WTC11 (cell line): Measurements from ENCODE around the gene ZDHHC4. TPM values are rescaled to one million over a fixed set of nuclear protein-coding genes. Genes with fewer than 3 reads are reported as not detected.

Experiments
- ATAC-seq: fragments of 200-7000 bp; cut with Tn5 transposase; 2 replicates; pipeline ENCODE4 v1.10.0; 2021; ENCODE audit warnings: mild to moderate bottlenecking, moderate library complexity
- CTCF ChIA-PET: fragments of 300-600 bp; sonication (Branson Sonifier 250); formaldehyde crosslinking; loops from one replicate; lab custom pipeline; 2021; ENCODE audit warnings: antibody characterized with exemption; lab: Charles Lee
- POLR2A ChIA-PET: fragments of 350-600 bp; sonication (Branson Sonifier 250); formaldehyde crosslinking; loops from one replicate; lab custom pipeline; 2021; ENCODE audit warnings: antibody characterized with exemption; lab: Charles Lee
- DNase-seq: peaks from one replicate; pipeline ENCODE4 v3.0.0; 2021; ENCODE audit warnings: low spot score
- H3K27ac Mint-ChIP-seq: 2 replicates; pipeline ENCODE4 v1.8.0; 2021; ENCODE audit warnings: mixed read lengths
- H3K27me3 Mint-ChIP-seq: 2 replicates; pipeline ENCODE4 v1.8.0; 2021; ENCODE audit warnings: low read depth, mild to moderate bottlenecking, moderate library complexity, mixed read lengths
- H3K36me3 Mint-ChIP-seq: 2 replicates; pipeline ENCODE4 v1.8.0; 2021; ENCODE audit warnings: mixed read lengths
- H3K4me1 Mint-ChIP-seq: 2 replicates; pipeline ENCODE4 v1.8.0; 2022; ENCODE audit warnings: mixed read lengths
- H3K4me3 Mint-ChIP-seq: 2 replicates; pipeline ENCODE4 v1.8.0; 2021; ENCODE audit warnings: mild to moderate bottlenecking, moderate library complexity, mixed read lengths
- H3K9me3 Mint-ChIP-seq: 2 replicates; pipeline ENCODE4 v1.8.0; 2021; ENCODE audit warnings: mixed read lengths
- CREB1 ChIP-seq: sonication (generic); formaldehyde crosslinking; IDR thresholded peaks from 2 replicates; pipeline ENCODE4 v1.8.0; 2023; ENCODE audit warnings: mild to moderate bottlenecking, missing genetic modification reagents
- HMGXB4 ChIP-seq: sonication (generic); formaldehyde crosslinking; IDR thresholded peaks from 2 replicates; pipeline ENCODE4 v1.8.1; 2023; ENCODE audit warnings: mild to moderate bottlenecking, moderate library complexity, missing genetic modification reagents
- MXD4 ChIP-seq: fragments of 250-450 bp; sonication (Bioruptor Pico); IDR thresholded peaks from 2 replicates; pipeline ENCODE4 v1.8.0; 2021; ENCODE audit warnings: mild to moderate bottlenecking, moderate library complexity, borderline replicate concordance
- NFYB ChIP-seq: sonication (generic); formaldehyde crosslinking; conservative IDR thresholded peaks from 2 replicates; pipeline ENCODE4 v1.8.0; 2022; ENCODE audit warnings: low read depth, missing genetic modification reagents
- NR1H2 ChIP-seq: sonication (generic); formaldehyde crosslinking; IDR thresholded peaks from 2 replicates; pipeline ENCODE4 v1.9.0; 2021; ENCODE audit warnings: mild to moderate bottlenecking, moderate library complexity, missing genetic modification reagents
- OVOL2 ChIP-seq: fragments of 250-450 bp; sonication (Bioruptor Pico); IDR thresholded peaks from 2 replicates; pipeline ENCODE4 v1.9.0; 2021; ENCODE audit warnings: mild to moderate bottlenecking, borderline replicate concordance
- SOX15 ChIP-seq: fragments of 250-450 bp; sonication (Bioruptor Pico); IDR thresholded peaks from 2 replicates; pipeline ENCODE4 v1.9.0; 2021; ENCODE audit warnings: mild to moderate bottlenecking
- SP1 ChIP-seq: sonication (generic); formaldehyde crosslinking; conservative IDR thresholded peaks from 2 replicates; pipeline ENCODE4 v1.8.1; 2022; ENCODE audit warnings: missing genetic modification reagents
- TCF7 ChIP-seq: sonication (generic); formaldehyde crosslinking; IDR thresholded peaks from 2 replicates; pipeline ENCODE4 v1.8.0; 2022; ENCODE audit warnings: mild to moderate bottlenecking, low read depth, missing genetic modification reagents, moderate library complexity
- TEAD1 ChIP-seq: sonication (generic); formaldehyde crosslinking; IDR thresholded peaks from 2 replicates; pipeline ENCODE4 v1.8.0; 2022; ENCODE audit warnings: mild to moderate bottlenecking, missing genetic modification reagents
- TEAD4 ChIP-seq: sonication (generic); formaldehyde crosslinking; IDR thresholded peaks from 2 replicates; pipeline ENCODE4 v1.8.0; 2022; ENCODE audit warnings: mild to moderate bottlenecking, missing genetic modification reagents
- ZNF121 ChIP-seq: sonication (generic); formaldehyde crosslinking; IDR thresholded peaks from 2 replicates; pipeline ENCODE4 v1.8.0; 2023; ENCODE audit warnings: missing genetic modification reagents
- ZNF263 ChIP-seq: sonication (generic); formaldehyde crosslinking; IDR thresholded peaks from 2 replicates; pipeline ENCODE4 v1.8.1; 2022; ENCODE audit warnings: low read depth, mild to moderate bottlenecking, moderate library complexity, missing genetic modification reagents
- ZNF396 ChIP-seq: fragments of 250-450 bp; sonication (Bioruptor Pico); IDR thresholded peaks from 2 replicates; pipeline ENCODE4 v1.8.0; 2021; ENCODE audit warnings: mild to moderate bottlenecking, moderate library complexity, borderline replicate concordance
- ZNF671 ChIP-seq: fragments of 250-450 bp; sonication (Bioruptor Pico); IDR thresholded peaks from 2 replicates; pipeline ENCODE4 v1.8.0; 2021; ENCODE audit warnings: mild to moderate bottlenecking
- total RNA-seq: library from RNA; stranded (reverse); gene quantifications from 3 replicates; pipeline ENCODE4 v1.2.3, GENCODE V29; 2021
- TF ChIP-seq, protein P1 (sequence below): sonication (generic); formaldehyde crosslinking; IDR thresholded peaks from 2 replicates; pipeline ENCODE4 v1.8.1; 2023; ENCODE audit warnings: mild to moderate bottlenecking, missing genetic modification reagents, moderate library complexity
- TF ChIP-seq, protein P2 (sequence below): sonication (generic); formaldehyde crosslinking; IDR thresholded peaks from 2 replicates; pipeline ENCODE4 v1.8.1; 2023; ENCODE audit warnings: mild to moderate bottlenecking, missing genetic modification reagents, moderate library complexity
- TF ChIP-seq, protein P3 (sequence below): sonication (generic); formaldehyde crosslinking; IDR thresholded peaks from 2 replicates; pipeline ENCODE4 v1.8.0; 2022; ENCODE audit warnings: mild to moderate bottlenecking, missing genetic modification reagents
- TF ChIP-seq, protein P4 (sequence below): sonication (generic); formaldehyde crosslinking; IDR thresholded peaks from 2 replicates; pipeline ENCODE4 v1.8.0; 2023; ENCODE audit warnings: missing genetic modification reagents, mild to moderate bottlenecking, borderline replicate concordance
- TF ChIP-seq, protein P5 (sequence below): fragments of 250-450 bp; sonication (Bioruptor Pico); IDR thresholded peaks from 2 replicates; pipeline ENCODE4 v1.9.0; 2021; ENCODE audit warnings: mild to moderate bottlenecking, borderline replicate concordance

The ZDHHC4 gene
- total RNA-seq, 1 experiment from 2014 or later = 37.7 TPM

GRCh38 chr7:6567886-6568285 lies 9.4 kb upstream of the ZDHHC4 start:
- Mint-ChIP-seq H3K4me1 (no peaks in the 10 kb centered on the region), H3K36me3 (no peaks in the 10 kb centered on the region), H3K27ac (no peak overlapping the region), H3K9me3 (no peaks in the 10 kb centered on the region), H3K27me3 (no peaks in the 10 kb centered on the region), H3K4me3 (no peak overlapping the region)
- POLR2A ChIA-PET = no interaction called here
- DNase-seq = no peak
- no peak for ATAC-seq
- TF ChIP-seq, protein P1, sequence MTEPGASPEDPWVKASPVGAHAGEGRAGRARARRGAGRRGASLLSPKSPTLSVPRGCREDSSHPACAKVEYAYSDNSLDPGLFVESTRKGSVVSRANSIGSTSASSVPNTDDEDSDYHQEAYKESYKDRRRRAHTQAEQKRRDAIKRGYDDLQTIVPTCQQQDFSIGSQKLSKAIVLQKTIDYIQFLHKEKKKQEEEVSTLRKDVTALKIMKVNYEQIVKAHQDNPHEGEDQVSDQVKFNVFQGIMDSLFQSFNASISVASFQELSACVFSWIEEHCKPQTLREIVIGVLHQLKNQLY = no peak
- TF ChIP-seq SOX15 (CRISPR knock-in tag) = no peak
- TF ChIP-seq, protein P2, sequence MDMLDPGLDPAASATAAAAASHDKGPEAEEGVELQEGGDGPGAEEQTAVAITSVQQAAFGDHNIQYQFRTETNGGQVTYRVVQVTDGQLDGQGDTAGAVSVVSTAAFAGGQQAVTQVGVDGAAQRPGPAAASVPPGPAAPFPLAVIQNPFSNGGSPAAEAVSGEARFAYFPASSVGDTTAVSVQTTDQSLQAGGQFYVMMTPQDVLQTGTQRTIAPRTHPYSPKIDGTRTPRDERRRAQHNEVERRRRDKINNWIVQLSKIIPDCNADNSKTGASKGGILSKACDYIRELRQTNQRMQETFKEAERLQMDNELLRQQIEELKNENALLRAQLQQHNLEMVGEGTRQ = no peak
- no peak for TF ChIP-seq ZNF396 (CRISPR knock-in tag)
- TF ChIP-seq TEAD4 (CRISPR knock-in tag) = no peak
- TF ChIP-seq, protein P3, sequence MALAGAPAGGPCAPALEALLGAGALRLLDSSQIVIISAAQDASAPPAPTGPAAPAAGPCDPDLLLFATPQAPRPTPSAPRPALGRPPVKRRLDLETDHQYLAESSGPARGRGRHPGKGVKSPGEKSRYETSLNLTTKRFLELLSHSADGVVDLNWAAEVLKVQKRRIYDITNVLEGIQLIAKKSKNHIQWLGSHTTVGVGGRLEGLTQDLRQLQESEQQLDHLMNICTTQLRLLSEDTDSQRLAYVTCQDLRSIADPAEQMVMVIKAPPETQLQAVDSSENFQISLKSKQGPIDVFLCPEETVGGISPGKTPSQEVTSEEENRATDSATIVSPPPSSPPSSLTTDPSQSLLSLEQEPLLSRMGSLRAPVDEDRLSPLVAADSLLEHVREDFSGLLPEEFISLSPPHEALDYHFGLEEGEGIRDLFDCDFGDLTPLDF (CRISPR knock-in tag) = no peak
- no peak for TF ChIP-seq OVOL2 (CRISPR knock-in tag)
- no peak for TF ChIP-seq ZNF121 (CRISPR knock-in tag)
- TF ChIP-seq, protein P4, sequence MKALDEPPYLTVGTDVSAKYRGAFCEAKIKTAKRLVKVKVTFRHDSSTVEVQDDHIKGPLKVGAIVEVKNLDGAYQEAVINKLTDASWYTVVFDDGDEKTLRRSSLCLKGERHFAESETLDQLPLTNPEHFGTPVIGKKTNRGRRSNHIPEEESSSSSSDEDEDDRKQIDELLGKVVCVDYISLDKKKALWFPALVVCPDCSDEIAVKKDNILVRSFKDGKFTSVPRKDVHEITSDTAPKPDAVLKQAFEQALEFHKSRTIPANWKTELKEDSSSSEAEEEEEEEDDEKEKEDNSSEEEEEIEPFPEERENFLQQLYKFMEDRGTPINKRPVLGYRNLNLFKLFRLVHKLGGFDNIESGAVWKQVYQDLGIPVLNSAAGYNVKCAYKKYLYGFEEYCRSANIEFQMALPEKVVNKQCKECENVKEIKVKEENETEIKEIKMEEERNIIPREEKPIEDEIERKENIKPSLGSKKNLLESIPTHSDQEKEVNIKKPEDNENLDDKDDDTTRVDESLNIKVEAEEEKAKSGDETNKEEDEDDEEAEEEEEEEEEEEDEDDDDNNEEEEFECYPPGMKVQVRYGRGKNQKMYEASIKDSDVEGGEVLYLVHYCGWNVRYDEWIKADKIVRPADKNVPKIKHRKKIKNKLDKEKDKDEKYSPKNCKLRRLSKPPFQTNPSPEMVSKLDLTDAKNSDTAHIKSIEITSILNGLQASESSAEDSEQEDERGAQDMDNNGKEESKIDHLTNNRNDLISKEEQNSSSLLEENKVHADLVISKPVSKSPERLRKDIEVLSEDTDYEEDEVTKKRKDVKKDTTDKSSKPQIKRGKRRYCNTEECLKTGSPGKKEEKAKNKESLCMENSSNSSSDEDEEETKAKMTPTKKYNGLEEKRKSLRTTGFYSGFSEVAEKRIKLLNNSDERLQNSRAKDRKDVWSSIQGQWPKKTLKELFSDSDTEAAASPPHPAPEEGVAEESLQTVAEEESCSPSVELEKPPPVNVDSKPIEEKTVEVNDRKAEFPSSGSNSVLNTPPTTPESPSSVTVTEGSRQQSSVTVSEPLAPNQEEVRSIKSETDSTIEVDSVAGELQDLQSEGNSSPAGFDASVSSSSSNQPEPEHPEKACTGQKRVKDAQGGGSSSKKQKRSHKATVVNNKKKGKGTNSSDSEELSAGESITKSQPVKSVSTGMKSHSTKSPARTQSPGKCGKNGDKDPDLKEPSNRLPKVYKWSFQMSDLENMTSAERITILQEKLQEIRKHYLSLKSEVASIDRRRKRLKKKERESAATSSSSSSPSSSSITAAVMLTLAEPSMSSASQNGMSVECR (CRISPR knock-in tag) = no peak
- no peak for TF ChIP-seq MXD4 (CRISPR knock-in tag)
- TF ChIP-seq ZNF671 (CRISPR knock-in tag) = no peak
- TF ChIP-seq, protein P5, sequence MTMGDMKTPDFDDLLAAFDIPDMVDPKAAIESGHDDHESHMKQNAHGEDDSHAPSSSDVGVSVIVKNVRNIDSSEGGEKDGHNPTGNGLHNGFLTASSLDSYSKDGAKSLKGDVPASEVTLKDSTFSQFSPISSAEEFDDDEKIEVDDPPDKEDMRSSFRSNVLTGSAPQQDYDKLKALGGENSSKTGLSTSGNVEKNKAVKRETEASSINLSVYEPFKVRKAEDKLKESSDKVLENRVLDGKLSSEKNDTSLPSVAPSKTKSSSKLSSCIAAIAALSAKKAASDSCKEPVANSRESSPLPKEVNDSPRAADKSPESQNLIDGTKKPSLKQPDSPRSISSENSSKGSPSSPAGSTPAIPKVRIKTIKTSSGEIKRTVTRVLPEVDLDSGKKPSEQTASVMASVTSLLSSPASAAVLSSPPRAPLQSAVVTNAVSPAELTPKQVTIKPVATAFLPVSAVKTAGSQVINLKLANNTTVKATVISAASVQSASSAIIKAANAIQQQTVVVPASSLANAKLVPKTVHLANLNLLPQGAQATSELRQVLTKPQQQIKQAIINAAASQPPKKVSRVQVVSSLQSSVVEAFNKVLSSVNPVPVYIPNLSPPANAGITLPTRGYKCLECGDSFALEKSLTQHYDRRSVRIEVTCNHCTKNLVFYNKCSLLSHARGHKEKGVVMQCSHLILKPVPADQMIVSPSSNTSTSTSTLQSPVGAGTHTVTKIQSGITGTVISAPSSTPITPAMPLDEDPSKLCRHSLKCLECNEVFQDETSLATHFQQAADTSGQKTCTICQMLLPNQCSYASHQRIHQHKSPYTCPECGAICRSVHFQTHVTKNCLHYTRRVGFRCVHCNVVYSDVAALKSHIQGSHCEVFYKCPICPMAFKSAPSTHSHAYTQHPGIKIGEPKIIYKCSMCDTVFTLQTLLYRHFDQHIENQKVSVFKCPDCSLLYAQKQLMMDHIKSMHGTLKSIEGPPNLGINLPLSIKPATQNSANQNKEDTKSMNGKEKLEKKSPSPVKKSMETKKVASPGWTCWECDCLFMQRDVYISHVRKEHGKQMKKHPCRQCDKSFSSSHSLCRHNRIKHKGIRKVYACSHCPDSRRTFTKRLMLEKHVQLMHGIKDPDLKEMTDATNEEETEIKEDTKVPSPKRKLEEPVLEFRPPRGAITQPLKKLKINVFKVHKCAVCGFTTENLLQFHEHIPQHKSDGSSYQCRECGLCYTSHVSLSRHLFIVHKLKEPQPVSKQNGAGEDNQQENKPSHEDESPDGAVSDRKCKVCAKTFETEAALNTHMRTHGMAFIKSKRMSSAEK (CRISPR knock-in tag) = no peak
- no peak for TF ChIP-seq TCF7 (CRISPR knock-in tag)
- no peak for TF ChIP-seq NR1H2 (CRISPR knock-in tag)
- TF ChIP-seq CREB1 (CRISPR knock-in tag) = no peak
- TF ChIP-seq TEAD1 (CRISPR knock-in tag) = no peak
- no peak for TF ChIP-seq SP1 (CRISPR knock-in tag)
- TF ChIP-seq ZNF263 (CRISPR knock-in tag) = no peak
- no peak for TF ChIP-seq NFYB (CRISPR knock-in tag)
- TF ChIP-seq HMGXB4 (CRISPR knock-in tag) = no peak
- CTCF ChIA-PET = interaction anchor here (0.8 to 1.6 kb wide), 2 partner anchors 9 to 21 kb away, joined by 3 to 5 read pairs; no protein-coding TSS in a partner anchor
